ENCODE data around the gene PCCA.
A peak's percentile ranks its signal among the peaks of the same experiment; 100 is the strongest.
"Not testable (repeated sequence)": the region's sequence is repeated elsewhere in the genome, so short reads cannot be mapped to it uniquely, and the experiment has no call there.

PCCA gene

DNA sequence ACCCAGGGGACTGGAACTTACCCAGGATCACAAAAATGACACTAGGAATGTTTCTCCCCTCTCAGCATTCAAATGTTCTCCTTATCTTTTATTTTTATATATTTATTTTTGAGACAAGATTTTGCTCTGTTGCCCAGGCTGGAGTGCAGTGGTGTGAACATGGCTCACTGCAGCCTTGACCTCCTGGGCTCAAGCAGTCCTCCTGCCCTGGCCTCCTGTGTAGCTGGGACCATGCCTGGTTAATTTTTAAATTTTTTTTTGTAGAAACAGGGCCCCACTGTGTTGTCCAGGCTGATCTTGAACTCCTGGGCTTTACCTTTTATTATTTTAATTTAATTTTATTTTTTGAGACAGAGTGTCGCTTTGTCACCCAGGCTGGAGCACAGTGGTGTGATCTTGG, 108.2 kb downstream of the PCCA start:
- DNase-seq (ENCODE audit: low spot score), result no peak

DNA sequence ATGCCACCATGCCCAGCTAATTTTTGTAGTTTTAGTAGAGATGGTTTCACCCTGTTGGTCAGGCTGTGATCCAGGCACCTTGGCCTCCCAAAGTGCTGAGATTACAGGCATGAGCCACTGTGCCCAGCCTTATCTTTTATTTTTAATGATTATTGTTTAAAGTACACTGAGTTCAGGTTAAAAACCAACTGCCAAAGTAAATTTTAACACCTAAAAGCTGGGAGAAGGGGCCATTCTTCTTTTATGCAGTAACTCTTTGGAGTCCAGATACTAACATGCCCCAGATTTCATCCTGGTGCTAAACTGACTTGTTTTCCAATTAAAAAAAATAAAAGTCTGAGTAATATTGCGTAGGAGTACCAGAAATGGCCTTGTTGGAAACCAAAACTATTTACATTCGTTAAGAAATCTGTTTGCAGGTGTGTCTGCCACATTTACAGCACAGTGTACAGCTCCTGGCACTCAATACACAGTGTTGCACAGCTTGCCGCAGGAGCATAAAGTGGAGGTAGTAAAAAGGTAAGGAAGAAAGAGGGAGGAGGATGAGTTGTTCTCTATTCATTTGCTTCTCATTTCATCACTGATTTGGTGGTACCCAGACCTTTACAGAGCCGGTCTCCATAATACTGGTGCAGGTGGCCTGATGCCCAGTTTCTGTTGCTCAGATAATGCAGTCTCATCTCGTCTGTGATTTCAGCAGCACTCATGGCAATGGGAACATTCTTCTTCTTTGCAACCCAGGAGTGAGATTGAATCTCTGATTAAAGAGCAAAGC, 108.9 kb downstream of the PCCA start:
- no peak for DNase-seq (ENCODE audit: low spot score)

DNA sequence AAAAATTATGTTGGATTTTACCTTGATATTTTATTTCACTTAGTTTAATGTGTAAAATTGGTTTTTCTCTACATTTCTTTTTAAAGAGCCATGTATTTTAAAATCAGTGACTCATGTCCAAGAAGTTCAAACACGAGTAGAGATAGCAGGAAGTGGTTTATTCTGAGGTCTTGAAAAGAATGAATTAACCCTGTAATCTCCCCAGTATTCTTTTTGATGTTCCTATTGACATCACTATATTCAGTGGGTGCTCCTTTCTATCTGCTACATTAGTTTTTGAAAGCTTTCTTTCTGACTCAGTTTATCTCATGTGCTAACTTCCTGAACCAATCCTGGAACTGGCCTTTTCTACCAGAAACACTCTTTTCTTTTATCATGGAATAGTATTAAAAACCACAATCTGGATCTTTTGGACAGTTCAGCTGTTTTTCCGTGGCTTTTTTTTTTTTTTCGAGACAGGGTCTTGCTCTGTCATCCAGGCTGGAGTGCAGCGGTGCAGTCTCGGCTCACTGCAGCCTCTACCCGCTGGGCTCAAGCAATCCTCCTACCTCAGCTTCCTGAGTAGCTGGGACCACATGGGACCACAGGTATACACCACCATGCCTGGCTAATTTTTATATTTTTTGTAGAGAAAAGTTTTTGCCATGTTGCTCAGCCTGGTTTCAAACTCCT, 114.9 kb downstream of the PCCA start:
- DNase-seq (ENCODE audit: low spot score), result no peak

DNA sequence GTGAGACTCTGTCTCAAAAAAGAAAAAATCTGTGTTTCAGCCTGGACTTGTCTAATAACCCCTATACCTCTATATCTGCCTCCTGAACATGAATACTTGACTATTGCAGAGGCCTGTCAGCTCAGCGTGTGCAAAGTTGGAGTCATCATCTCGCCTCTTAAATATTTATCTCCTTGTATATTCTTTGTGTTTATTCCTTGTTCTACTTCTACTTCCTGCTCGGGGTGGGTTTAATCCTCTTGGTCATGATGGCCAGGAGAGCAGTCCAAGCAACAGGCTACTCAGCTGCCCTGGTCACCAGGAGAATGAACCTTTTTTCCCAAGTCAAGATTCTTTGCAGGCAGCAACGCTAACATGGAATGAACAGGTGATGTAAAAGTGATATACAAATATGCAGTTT, 119.1 kb downstream of the PCCA start:
- DNase-seq (ENCODE audit: low spot score), result no peak

DNA sequence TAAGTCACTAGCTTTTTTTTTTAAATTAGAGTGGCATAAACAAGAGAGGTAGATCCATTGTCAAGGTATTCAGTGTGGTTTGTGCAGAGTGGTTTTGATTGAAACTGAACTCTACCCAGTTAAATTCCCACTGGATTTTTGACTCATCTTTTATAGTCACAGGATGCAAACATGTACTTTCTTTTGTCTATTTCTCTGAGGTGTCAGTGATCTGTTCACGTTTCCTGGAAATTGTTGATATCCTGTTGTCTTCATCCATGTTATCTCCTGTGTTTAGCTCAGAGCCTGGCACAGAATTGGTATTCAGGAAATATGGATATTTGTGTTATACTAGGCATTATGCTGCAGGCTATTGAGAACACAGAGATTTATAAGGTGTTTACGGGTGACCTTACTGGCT, 119.7 kb downstream of the PCCA start:
- no peak for DNase-seq (ENCODE audit: low spot score)

DNA sequence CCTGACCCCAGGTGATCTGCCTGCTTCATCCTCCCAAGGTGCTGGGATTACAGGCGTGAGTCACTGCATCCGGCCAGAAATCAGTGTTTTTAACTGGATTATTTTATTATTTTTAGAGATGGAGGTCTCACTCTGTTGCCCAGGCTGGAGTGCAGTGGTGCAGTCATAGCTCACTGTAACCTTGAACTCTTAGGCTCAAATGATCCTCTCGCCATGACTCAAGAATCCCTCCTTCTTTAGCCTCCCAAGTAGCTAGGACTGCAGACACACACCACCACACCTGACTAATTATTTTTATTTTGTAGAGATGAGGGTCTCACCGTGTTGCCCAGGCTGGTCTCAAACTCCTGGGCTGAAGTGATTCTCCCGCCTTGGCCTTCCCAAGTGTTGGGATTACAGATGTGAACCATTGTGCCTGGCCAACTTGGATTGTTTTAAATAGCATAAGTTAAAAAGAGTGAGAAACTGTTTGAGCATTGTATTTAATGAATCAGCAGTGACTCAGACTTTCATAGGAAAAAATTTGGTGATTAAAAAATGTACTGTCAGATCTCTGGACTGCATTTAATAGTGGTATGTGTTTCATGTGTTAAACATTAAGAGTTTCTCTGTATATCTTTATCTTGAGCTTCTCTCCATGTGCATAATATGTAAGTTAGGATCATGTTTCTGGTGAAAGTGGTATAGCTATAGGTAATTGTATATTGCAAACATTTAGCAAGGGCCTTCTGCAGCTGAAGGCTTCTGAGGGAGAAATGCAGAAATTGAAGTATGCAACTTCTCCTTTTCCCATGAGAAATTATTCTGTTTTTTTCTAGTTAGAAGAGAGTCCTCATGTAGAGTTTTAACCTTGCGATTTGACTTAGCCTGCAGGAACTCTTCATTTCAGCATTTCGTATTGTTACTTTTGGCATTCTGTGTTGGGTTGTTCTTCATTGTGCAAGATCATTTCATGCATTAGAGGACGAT, 121.2 kb downstream of the PCCA start:
- DNase-seq (ENCODE audit: low spot score), result no peak

DNA sequence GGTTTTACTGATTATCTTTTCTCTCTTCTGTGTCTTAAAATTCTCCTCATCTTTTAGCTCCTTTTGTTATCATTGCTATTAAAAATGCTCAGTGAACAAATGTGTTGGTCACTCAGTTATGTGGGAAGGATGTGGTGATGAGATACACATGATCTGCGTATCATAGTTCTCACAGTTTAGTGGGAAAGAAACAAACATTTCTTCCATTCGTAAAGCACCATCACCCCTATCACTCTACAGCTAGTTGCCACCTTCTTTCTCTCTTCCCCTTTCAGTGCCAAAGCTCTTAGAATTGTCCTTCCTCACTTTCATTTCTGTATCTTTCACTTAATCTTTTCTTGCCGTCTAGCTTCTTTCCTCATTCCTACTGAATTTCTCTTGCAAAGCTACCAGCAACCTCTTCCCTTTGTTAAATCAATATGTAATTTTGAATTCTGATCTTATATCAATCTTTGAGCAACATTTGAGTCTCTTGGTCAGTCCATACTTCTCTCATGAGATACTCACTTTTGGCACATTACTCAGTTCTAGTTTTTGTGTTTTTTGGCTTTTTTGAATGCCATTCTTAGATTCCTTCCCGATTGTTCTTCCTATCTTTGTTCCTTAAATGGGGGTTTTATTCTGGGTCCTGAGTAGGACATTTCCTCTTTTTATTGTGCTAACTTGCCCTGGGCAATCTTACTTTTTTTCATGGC, 122.3 kb downstream of the PCCA start:
- DNase-seq (ENCODE audit: low spot score), result no peak

DNA sequence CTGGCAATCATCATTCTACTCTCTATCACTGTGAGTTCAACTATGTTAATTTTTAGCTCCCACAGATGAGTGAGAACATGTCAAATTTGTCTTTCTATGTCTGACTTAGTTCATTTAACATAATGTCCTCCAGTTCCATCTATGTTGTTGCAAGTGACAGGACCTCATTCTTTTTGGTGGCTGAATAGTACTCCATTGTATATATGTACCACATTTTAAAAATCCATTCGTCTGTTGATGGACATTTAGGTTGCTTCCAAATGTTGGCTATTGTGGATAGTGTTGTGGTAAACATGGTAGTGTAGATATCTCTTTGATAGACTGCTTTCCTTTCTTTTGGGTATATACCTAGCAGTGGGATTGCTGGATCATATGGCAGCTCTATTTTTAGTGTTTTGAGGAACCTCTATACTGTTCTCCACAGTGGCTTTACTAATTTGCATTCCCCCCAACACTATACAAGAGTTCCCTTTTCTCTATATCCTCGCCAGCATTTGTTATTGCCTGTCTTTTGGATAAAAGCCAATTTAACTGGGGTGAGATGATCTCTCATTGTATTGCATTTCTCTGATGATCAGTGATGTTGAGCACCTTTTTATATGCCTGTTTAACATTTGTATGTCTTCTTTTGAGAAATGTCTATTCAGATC, 124.1 kb downstream of the PCCA start:
- no peak for DNase-seq (ENCODE audit: low spot score)

DNA sequence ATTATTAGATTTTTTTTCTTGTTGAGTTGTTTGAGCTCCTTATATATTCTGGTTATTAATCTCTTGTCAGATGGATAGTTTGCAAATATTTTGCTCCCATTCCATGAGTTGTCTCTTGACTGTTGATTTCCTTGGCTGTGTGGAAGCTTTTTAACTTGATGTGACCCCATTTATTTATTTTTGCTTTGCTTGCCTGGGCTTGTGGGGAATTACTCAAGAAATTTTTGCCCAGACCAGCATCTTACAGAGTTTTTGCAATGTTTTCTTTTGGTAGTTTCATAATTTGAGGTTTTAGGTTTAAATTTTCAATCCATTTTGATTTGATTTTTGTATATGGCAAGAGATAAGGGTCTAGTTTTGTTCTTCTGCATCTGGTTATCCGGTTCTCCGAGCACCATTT, 124.7 kb downstream of the PCCA start:
- DNase-seq (ENCODE audit: low spot score), result no peak

DNA sequence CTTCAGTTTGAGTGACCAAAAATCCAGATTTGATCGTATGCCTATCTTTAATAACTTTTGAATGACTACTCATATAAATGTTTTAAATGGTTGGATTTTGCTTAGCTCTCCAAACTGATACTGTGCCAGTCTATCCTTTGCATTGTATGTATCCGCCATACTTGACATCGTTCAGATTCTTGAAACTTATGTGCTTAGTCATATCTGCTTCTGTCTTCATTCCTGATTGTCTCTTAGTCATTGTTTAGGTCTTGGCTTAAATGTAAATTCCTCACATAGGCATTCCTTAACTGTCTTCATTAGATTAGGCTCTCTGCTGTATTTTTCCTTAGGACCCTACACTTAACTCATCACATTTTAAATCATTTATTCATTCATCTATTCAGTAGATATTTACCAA, 126.0 kb downstream of the PCCA start:
- DNase-seq (ENCODE audit: low spot score), result no peak

DNA sequence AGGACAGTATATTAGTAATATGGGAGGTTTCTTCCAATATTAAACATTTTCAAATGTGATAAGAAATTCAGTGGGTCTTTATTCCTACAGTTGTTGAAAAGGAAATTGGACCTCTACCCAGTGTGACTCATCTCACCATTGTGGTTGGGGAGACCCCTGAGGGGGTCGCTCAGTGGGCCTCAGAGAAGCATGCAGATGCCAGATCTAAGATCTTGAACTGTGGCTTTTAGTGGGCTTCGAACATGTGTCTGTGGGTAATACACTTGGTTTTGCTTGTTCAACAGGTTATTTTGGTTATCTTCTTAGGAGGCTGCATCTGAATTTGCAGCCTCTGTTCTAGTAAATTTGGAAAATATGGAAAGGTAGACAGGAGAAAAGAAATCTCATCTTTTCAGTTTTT, 132.3 kb downstream of the PCCA start:
- DNase-seq (ENCODE audit: low spot score), result no peak

DNA sequence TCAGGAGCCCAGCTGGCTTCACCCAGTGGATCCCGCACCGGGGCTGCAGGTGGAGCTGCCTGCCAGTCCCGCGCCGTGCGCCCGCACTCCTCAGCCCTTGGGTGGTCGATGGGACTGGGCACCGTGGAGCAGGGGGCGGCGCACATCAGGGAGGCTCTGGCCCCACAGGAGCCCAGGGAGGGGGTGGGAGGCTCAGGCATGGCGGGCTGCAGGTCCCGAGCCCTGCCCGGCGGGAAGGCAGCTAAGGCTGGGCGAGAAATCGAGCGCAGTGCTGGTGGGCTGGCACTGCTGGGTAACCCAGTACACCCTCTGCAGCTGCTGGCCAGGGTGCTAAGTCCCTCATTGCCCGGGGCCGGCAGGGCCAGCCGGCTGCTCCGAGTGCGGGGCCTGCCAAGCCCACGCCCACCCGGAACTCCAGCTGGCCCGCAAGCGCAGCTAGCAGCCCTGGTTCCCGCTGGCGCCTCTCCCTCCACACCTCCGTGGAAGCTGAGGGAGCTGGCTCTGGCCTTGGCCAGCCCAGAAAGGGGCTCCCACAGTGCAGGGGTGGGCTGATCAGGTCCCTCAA, 135.2 kb downstream of the PCCA start:
- not testable (repeated sequence) for DNase-seq (ENCODE audit: low spot score)

DNA sequence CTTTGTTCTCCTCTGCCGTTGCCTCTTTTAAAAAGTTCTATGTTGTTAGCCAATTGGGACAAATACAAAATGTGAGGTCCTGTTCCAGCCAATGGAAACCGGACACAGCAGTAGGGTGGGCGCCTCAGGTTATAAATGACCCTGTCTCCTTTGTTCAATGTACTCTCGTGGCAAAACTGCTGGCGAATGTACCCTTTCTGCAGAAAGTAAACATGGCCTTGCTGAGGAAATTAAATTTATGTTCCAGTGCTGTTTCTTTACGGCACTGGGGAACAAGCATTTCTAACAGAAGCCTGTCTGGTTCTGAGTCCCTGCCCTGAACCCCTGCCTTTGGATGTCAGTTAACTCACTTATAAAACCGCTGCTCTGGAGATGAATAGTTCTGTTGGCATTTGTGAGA, 140.7 kb downstream of the PCCA start:
- DNase-seq (ENCODE audit: low spot score), result no peak

DNA sequence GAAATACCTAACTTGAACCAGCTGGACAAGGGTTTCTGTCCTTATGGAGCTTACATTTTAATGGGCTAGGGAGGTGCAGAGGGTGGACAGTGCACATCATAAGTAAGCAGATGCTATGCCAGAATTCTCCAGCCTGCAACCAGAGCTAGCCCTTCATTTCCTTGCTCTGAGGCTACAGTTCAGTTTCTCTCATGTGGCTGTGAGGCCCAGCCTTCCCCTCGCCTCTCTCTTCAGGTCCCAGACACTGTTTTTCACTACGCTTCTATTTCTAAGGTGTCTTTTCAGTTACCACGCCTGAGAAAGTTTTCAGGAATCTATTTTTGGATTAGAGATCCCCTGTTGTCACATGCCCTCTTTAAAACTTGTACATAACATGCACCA, 141.9 kb downstream of the PCCA start:
- DNase-seq (ENCODE audit: low spot score), result no peak

DNA sequence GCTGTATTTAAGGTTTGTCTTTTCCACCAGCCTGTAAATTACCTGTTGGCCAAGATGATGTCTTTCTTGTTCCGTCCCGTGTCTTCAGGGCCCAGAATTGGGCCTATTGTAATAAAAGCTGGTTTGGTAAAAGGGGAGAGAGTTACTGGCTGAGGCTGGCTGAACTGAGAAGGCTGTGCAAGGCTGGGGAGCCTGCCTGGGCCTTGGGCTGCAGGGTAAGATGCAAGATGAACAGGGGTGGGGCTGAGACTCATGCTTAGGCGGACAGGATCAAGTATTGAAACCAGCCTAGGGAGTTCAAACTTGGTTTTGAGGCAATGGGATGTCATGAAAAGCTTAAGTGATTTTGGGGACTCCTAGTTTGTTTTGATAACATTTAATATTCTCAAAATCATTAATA, 142.3 kb downstream of the PCCA start:
- DNase-seq (ENCODE audit: low spot score), result no peak

DNA sequence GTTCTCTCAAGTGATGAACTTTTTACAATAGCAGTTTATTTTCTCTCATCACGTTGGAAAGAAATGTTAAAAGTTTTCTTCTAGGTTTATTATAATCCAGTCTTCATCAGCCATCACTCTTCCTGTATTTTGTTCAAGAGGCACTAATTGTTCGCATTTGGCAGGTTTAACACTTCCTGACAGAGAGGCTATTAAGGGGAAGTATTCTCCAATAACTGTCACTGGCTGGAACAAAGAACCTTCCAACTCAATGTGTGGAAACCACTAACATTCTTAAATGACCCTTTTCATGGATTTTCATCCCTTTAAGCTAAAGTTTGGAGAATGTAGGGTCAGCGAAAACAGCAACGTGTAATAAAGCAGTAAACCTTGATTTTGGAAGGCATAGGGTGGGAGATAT, 145.1 kb downstream of the PCCA start:
- no peak for DNase-seq (ENCODE audit: low spot score)

DNA sequence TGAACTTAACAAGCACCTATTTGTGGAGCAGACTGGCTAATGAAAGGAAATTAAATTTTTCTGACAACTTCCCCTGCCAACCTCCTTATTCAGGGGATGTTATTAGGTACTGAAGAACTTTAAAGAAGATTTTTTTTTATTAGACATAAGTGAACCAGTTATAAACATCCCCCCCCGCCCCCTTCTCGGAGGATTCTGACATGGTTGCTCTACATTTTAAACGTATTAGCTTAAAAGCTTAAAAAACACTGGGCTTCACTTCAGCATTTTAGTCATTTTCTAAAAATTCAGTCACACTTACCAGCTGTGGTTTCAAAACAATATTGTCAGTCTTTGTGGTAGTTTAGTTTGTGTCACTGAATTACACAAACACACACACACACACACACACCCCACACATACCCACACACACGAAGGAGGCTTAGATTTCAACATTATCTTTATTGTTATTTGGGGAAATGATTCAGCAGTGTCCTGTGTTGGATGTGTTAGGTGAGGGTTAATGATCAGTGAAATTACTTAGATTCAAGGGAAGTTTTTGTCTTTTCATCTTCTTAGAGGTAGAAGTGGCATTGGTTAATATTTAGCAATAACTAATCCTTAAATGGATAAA, 145.7 kb downstream of the PCCA start:
- no peak for DNase-seq (ENCODE audit: low spot score)

DNA sequence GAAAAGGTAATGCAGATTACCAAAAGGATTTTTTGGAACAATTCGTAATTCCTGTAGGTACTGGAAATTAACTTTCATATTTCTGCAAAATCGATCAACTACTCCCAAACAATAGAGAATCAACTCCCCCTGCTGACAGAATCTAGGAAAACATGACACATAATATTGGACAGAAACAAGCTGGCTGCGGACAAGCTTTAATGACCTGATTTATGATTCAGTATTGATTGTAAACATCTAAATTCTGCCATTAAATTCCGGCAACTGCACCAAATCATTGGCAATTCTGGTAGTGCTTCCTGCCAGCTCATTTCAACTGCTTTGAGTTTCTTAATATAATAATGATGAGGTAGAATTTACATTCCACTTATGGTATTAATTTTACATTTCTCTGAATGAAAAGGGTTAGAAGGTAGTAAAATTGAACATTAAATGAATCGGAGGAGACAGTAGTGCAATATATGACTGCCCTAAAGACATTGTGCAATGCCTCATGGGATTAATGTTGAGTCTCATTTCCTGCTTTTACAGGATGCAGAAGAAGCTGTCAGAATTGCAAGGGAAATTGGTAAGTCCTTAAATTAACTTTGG, 146.5 kb downstream of the PCCA start:
- DNase-seq (ENCODE audit: low spot score), result peak; percentile 7

DNA sequence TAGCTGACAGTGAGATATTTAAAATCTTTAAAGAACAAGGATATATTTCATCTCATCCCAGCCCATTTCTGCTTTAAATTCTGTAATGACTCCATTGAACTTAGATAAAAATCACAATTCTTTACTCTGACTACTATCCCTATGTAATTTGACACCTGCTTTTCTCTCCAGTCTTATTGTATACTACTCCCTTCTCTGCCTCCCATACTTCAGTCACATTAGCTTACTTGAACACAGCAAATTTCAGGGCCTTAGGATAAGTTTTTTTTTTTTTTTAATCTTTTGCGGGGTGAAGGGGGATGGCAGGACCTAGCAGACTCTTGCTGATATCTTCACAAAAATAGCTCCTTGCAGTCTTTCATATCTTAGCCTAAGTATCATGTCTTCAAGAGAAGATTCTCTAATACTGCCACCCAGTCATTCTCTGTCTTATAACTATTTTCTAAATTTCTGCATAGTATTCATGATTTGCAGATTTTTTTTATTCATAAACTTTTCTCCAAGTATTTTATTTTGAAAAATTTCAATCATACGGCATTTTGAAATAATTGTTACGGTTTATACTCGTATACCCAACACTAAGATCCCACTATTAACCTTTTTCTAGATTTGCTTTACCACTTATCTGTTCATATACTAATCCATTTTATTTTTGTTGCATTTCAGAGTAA, 151.4 kb downstream of the PCCA start:
- DNase-seq (ENCODE audit: low spot score), result no peak

DNA sequence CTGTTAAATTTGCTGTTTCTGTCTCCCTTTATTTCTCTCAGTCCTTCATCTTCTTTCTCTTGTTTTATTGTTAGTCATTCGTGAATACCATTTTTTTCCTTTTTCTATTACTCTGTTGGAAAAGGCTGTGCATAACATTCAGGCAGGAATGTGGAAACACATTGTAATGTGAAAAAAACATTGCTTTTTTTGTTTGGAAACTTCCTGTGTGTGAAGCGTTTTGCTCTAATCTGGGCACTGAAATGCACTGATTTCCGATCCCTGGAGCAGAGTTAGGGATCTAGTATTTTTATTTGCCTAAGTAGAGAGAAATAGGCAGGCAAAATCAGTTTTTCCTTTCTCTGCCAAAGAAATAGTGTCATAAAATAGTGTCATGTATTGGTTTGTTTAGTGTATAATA, 155.5 kb downstream of the PCCA start:
- DNase-seq (ENCODE audit: low spot score), result no peak
